ENCODE data around the gene SPNS3. TPM values are rescaled to one million over a fixed set of nuclear protein-coding genes. Genes with fewer than 3 reads are reported as not detected.

SPNS3 gene
- total RNA-seq, 1 experiment from 2014 or later, result 0.64 TPM

- no peak for DNase-seq (ENCODE audit: low read depth)
These were observed 7.1 kb upstream of the SPNS3 start for GRCh38 chr17:4426499-4427208.

GRCh38 chr17:4427505-4427904 is 6.2 kb upstream of the SPNS3 start:
- no peak for DNase-seq (ENCODE audit: low read depth)

- no peak for DNase-seq (ENCODE audit: low read depth)
These were observed 2.6 kb downstream of the SPNS3 start for GRCh38 chr17:4436381-4436780.

- DNase-seq (ENCODE audit: low read depth), result no peak
These were observed 3.1 kb downstream of the SPNS3 start for GRCh38 chr17:4436846-4437245.

- DNase-seq (ENCODE audit: low read depth), result no peak
These were observed 4.6 kb downstream of the SPNS3 start for GRCh38 chr17:4438162-4438944.

- no peak for DNase-seq (ENCODE audit: low read depth)
These were observed 6.3 kb downstream of the SPNS3 start for GRCh38 chr17:4440021-4440420.

- no peak for DNase-seq (ENCODE audit: low read depth)
These were observed 7.2 kb downstream of the SPNS3 start for GRCh38 chr17:4440690-4441686.

GRCh38 chr17:4442582-4442981 is 8.8 kb downstream of the SPNS3 start:
- DNase-seq (ENCODE audit: low read depth), result no peak

GRCh38 chr17:4443476-4443875 is 9.7 kb downstream of the SPNS3 start:
- DNase-seq (ENCODE audit: low read depth), result no peak

GRCh38 chr17:4444782-4445473 is 11.2 kb downstream of the SPNS3 start:
- peak; percentile 58 for DNase-seq (ENCODE audit: low read depth)

GRCh38 chr17:4445731-4446130 is 12.0 kb downstream of the SPNS3 start:
- no peak for DNase-seq (ENCODE audit: low read depth)

- no peak for DNase-seq (ENCODE audit: low read depth)
These were observed 12.8 kb downstream of the SPNS3 start for GRCh38 chr17:4446326-4447071.

GRCh38 chr17:4448197-4448980 is 14.6 kb downstream of the SPNS3 start:
- no peak for DNase-seq (ENCODE audit: low read depth)

- no peak for DNase-seq (ENCODE audit: low read depth)
These were observed 16.0 kb downstream of the SPNS3 start for GRCh38 chr17:4449736-4450135.

GRCh38 chr17:4450710-4451316 is 17.1 kb downstream of the SPNS3 start:
- no peak for DNase-seq (ENCODE audit: low read depth)

- no peak for DNase-seq (ENCODE audit: low read depth)
These were observed 20.3 kb downstream of the SPNS3 start for GRCh38 chr17:4453812-4454591.

GRCh38 chr17:4460661-4461060 is 26.9 kb downstream of the SPNS3 start:
- DNase-seq (ENCODE audit: low read depth), result no peak

- no peak for DNase-seq (ENCODE audit: low read depth)
These were observed 30.2 kb downstream of the SPNS3 start for GRCh38 chr17:4463818-4464476.
